IMR-90 (cell line): ENCODE results near the gene ARHGAP15. TPM values are rescaled to one million over a fixed set of nuclear protein-coding genes. Genes with fewer than 3 reads are reported as not detected.

Experiments
- ATAC-seq: fragments of 200-7000 bp; cut with Tn5 transposase; 2 replicates; pipeline ENCODE4 v1.9.1; 2020; ENCODE audit warnings: low read depth, mild to moderate bottlenecking, moderate library complexity
- BruUV-seq: library from RNA; stranded (reverse); fragments of 400-500 nt; replicated peaks from 2 replicates; lab custom pipeline; 2021; lab: Mats Ljungman, UMichigan
- CTCF ChIA-PET: fragments of 300-600 bp; formaldehyde crosslinking; extraction: SDS; loops from one replicate; lab custom pipeline; 2021; ENCODE audit warnings: antibody characterized with exemption; lab: Yijun Ruan, JAX
- POLR2A ChIA-PET: fragments of 300-600 bp; sonication (Branson Sonifier 250); formaldehyde crosslinking; loops from one replicate; lab custom pipeline; 2022; ENCODE audit warnings: antibody characterized with exemption; ENCODE audit not compliant: unreplicated experiment; lab: Charles Lee
- DNase-seq: peaks from one replicate; pipeline ENCODE4 v3.0.0; 2013
- H2AFZ ChIP-seq: replicated peaks from 2 replicates; pipeline ENCODE3; 2013; ENCODE audit warnings: low read length, mild to moderate bottlenecking; ENCODE audit not compliant: poor library complexity
- H2AK5ac ChIP-seq: 2 replicates; pipeline ENCODE4 v1.6.1; 2013; ENCODE audit warnings: low read depth, low read length, inconsistent platforms
- H2AK9ac ChIP-seq: replicated peaks from 2 replicates; pipeline ENCODE3; 2013; ENCODE audit warnings: mild to moderate bottlenecking, low read depth, low read length, moderate library complexity; ENCODE audit not compliant: poor library complexity
- H2BK120ac ChIP-seq: 2 replicates; pipeline ENCODE4 v1.6.1; 2013; ENCODE audit warnings: low read depth, low read length, inconsistent platforms
- H2BK15ac ChIP-seq: 3 replicates; pipeline ENCODE4 v1.6.1; 2013; ENCODE audit warnings: low read depth, low read length, inconsistent platforms
- H2BK20ac ChIP-seq: 2 replicates; pipeline ENCODE4 v1.6.1; 2013; ENCODE audit warnings: low read depth, mild to moderate bottlenecking, inconsistent platforms, low read length, moderate library complexity
- H2BK5ac ChIP-seq: 2 replicates; pipeline ENCODE4 v1.6.1; 2013; ENCODE audit warnings: mild to moderate bottlenecking, low read depth, low read length, inconsistent platforms; ENCODE audit not compliant: poor library complexity, severe bottlenecking
- H3K14ac ChIP-seq: replicated peaks from 2 replicates; pipeline ENCODE4 v1.6.1; 2013; ENCODE audit warnings: low read depth, low read length, inconsistent platforms
- H3K18ac ChIP-seq: 2 replicates; pipeline ENCODE4 v1.6.1; 2013; ENCODE audit warnings: low read depth, low read length, control low read depth
- H3K23ac ChIP-seq: 2 replicates; pipeline ENCODE4 v1.6.1; 2013; ENCODE audit warnings: low read depth, low read length, inconsistent platforms
- H3K27ac ChIP-seq: 2 replicates; pipeline ENCODE4 v1.5.1; 2013; ENCODE audit warnings: mild to moderate bottlenecking, control low read depth, low read length; ENCODE audit not compliant: insufficient read depth
- H3K27me3 ChIP-seq: 2 replicates; pipeline ENCODE4 v1.6.1; 2013; ENCODE audit warnings: low read length; ENCODE audit not compliant: control insufficient read depth, insufficient read depth
- H3K36me3 ChIP-seq: 2 replicates; pipeline ENCODE4 v1.6.1; 2013; ENCODE audit warnings: low read length, mixed read lengths; ENCODE audit not compliant: control insufficient read depth, insufficient read depth
- H3K4ac ChIP-seq: 2 replicates; pipeline ENCODE4 v1.6.1; 2013; ENCODE audit warnings: low read depth, low read length, inconsistent platforms
- H3K4me1 ChIP-seq: 2 replicates; pipeline ENCODE4 v1.6.1; 2013; ENCODE audit warnings: low read length, mixed read lengths; ENCODE audit not compliant: control insufficient read depth, insufficient read depth
- H3K4me2 ChIP-seq: 2 replicates; pipeline ENCODE4 v1.6.1; 2013; ENCODE audit warnings: low read depth, mild to moderate bottlenecking, control low read depth, low read length, moderate library complexity
- H3K4me3 ChIP-seq: 2 replicates; pipeline ENCODE4 v1.5.1; 2013; ENCODE audit warnings: low read depth, mild to moderate bottlenecking, control low read depth, low read length, moderate library complexity; ENCODE audit not compliant: insufficient read depth
- H3K56ac ChIP-seq: 2 replicates; pipeline ENCODE4 v1.6.1; 2013; ENCODE audit warnings: low read length, inconsistent platforms; ENCODE audit not compliant: insufficient read depth; ENCODE audit errors: extremely low read depth
- H3K79me1 ChIP-seq, 2 experiments: 2 replicates each; pipeline ENCODE4 v1.6.1; 2013; ENCODE audit warnings: low read length in 2 of 2, inconsistent platforms in 1 of 2, low read depth in 1 of 2
- H3K9ac ChIP-seq: 2 replicates; pipeline ENCODE4 v1.6.1; 2013; ENCODE audit warnings: low read depth, low read length, control low read depth
- H3K9me1 ChIP-seq: 2 replicates; pipeline ENCODE4 v1.6.1; 2013; ENCODE audit warnings: low read length, inconsistent platforms; ENCODE audit not compliant: insufficient read depth
- H3K9me3 ChIP-seq: 2 replicates; pipeline ENCODE4 v1.6.1; 2013; ENCODE audit warnings: low read length; ENCODE audit not compliant: control insufficient read depth, insufficient read depth
- H4K20me1 ChIP-seq: 2 replicates; pipeline ENCODE4 v1.6.1; 2013; ENCODE audit warnings: low read length, inconsistent platforms; ENCODE audit not compliant: insufficient read depth
- H4K5ac ChIP-seq: 2 replicates; pipeline ENCODE4 v1.6.1; 2013; ENCODE audit warnings: mild to moderate bottlenecking, low read depth, low read length, control low read depth
- H4K8ac ChIP-seq, 2 experiments: 2 replicates each; pipeline ENCODE4 v1.6.1; 2013; ENCODE audit warnings: low read depth in 2 of 2, low read length in 2 of 2, control low read depth in 1 of 2, inconsistent platforms in 1 of 2
- H4K91ac ChIP-seq: 2 replicates; pipeline ENCODE4 v1.6.1; 2013; ENCODE audit warnings: low read depth, low read length, inconsistent platforms; ENCODE audit not compliant: insufficient read depth
- CEBPB ChIP-seq: IDR thresholded peaks from 2 replicates; pipeline ENCODE4 v1.6.1; 2012; ENCODE audit warnings: low read depth, low read length, improper control_type of control experiment
- CHD1 ChIP-seq: IDR thresholded peaks from 2 replicates; pipeline ENCODE4 v1.6.1; 2012; ENCODE audit warnings: low read depth, low read length, improper control_type of control experiment
- FOS ChIP-seq: fragments of 150-350 bp; IDR thresholded peaks from 2 replicates; pipeline ENCODE4 v1.6.1; 2016; ENCODE audit warnings: low read depth, low read length
- MAFK ChIP-seq: IDR thresholded peaks from 2 replicates; pipeline ENCODE4 v1.6.1; 2012; ENCODE audit warnings: low read depth, low read length, improper control_type of control experiment
- MAZ ChIP-seq: IDR thresholded peaks from 2 replicates; pipeline ENCODE4 v1.6.1; 2012; ENCODE audit warnings: low read depth, mild to moderate bottlenecking, low read length, improper control_type of control experiment, moderate library complexity, borderline replicate concordance
- NFE2L2 ChIP-seq: fragments of 150-350 bp; IDR thresholded peaks from 2 replicates; pipeline ENCODE4 v1.6.1; 2016; ENCODE audit warnings: low read depth, mild to moderate bottlenecking, low read length
- RAD21 ChIP-seq: IDR thresholded peaks from 2 replicates; pipeline ENCODE4 v1.6.1; 2012; ENCODE audit warnings: low read length, improper control_type of control experiment
- WGBS, 2 experiments: methylation state at CpG; one replicate each; pipeline versions ENCODE4 v1.1.5 to v1.1.7; 2013; ENCODE audit warnings: missing lambda C conversion rate in 2 of 2; ENCODE audit not compliant: insufficient read length in 1 of 2; ENCODE audit errors: extremely low coverage in 2 of 2; 5-methylcytosine and 5-hydroxymethylcytosine counted together
- dilution Hi-C: fragments of 300-500 bp; cut with HindIII; formaldehyde crosslinking; loops from one replicate; pipeline ENCODE4 v1.14.3; 2018; ENCODE audit warnings: low sequenced_read_pairs; ENCODE audit not compliant: unreplicated experiment
- in situ Hi-C: fragments of 300-500 bp; cut with MboI; formaldehyde crosslinking; loops from 3 replicates; pipeline ENCODE4 v1.14.3; 2019; ENCODE audit warnings: low sequenced_read_pairs, inconsistent platforms, mixed read lengths
- intact Hi-C: fragments of 100-400 bp; cut with micrococcal nuclease; formaldehyde crosslinking; loops from 2 replicates; pipeline ENCODE4 v1.10.0; 2022
- polyA plus RNA-seq, 3 experiments: library from polyadenylated mRNA; depleted of rRNA; stranded (reverse); fragments of >200 nt; gene quantifications; 2 replicates each; pipeline ENCODE4 v1.2.3, GENCODE V29; 2012; ENCODE audit warnings: low replicate concordance in 1 of 3
- total RNA-seq: library from RNA; depleted of rRNA; stranded (reverse); fragments of >200 nt; gene quantifications from 2 replicates; pipeline ENCODE4 v1.2.3, GENCODE V29; 2012

The ARHGAP15 gene
- total and polyA plus RNA-seq, 2 of the 4 experiments (the other 2 are of a cell fraction): not detected

- CTCF ChIA-PET: interaction anchor here (1.1 kb wide), 1 partner anchor 11 kb away, joined by 3 read pairs; no protein-coding TSS in a partner anchor
- BruUV-seq: no TSS peak
- POLR2A ChIA-PET: no interaction called here
Measured at GRCh38 chr2:143779021-143779420, 649.8 kb downstream of the ARHGAP15 start.

More at GRCh38 chr2:143779021-143779420, 649.8 kb downstream of the ARHGAP15 start:
- no peak overlapping the region for H3K4ac ChIP-seq
- no peak overlapping the region for H3K4me2 ChIP-seq
- H2BK5ac ChIP-seq: no peak overlapping the region
- H2BK120ac ChIP-seq: no peak overlapping the region
- no peak overlapping the region for H3K27ac ChIP-seq
- no peak overlapping the region for H3K4me3 ChIP-seq
- no peaks in the 10 kb centered on the region for H4K20me1 ChIP-seq
- no peak overlapping the region for H3K18ac ChIP-seq
- ATAC-seq: peak; percentile 27; the same call in 1 of the 2 replicates
- no peak overlapping the region for H3K56ac ChIP-seq
- no peak overlapping the region for H2AFZ ChIP-seq
- intact Hi-C loops (no loop called here), in situ Hi-C loops (no loop called here), dilution Hi-C loops (no loop called here)
- no peak overlapping the region for H4K8ac ChIP-seq
- H3K9me1 ChIP-seq: no peaks in the 10 kb centered on the region
- H3K9ac ChIP-seq: no peak overlapping the region
- H3K9me3 ChIP-seq: no peaks in the 10 kb centered on the region
- no peak overlapping the region for H4K5ac ChIP-seq
- peak; percentile 62 for DNase-seq
- H2AK9ac ChIP-seq: no peak overlapping the region
- H2BK15ac ChIP-seq: no peak overlapping the region
- H3K23ac ChIP-seq: no peak overlapping the region
- H3K36me3 ChIP-seq: no peaks in the 10 kb centered on the region
- no peaks in the 10 kb centered on the region; the same call in 1 of the 2 replicates for H3K27me3 ChIP-seq
- no peak overlapping the region for H3K14ac ChIP-seq
- H2AK5ac ChIP-seq: no peak overlapping the region
- no peak for TF ChIP-seq CHD1
- TF ChIP-seq MAZ: no peak
- no peak for TF ChIP-seq CEBPB
- no peak for TF ChIP-seq MAFK
- TF ChIP-seq FOS: no peak
- TF ChIP-seq RAD21: no peak
- no peak for TF ChIP-seq NFE2L2
- no peaks in the 10 kb centered on the region for H3K79me1 ChIP-seq
- H4K91ac ChIP-seq: no peak overlapping the region
- H2BK20ac ChIP-seq: no peak overlapping the region
- H3K4me1 ChIP-seq: no peaks in the 10 kb centered on the region; the same call in 1 of the 2 replicates
- WGBS, 2 experiments: no CpG with 5 or more reads among the region's 3 CpGs
